ENCODE results near the gene TXNL4B. TPM values are rescaled to one million over a fixed set of nuclear protein-coding genes. Genes with fewer than 3 reads are reported as not detected.

Gene TXNL4B
- total RNA-seq, 2 experiments from 2014 or later = 14.5 to 15.2 TPM

DNA sequence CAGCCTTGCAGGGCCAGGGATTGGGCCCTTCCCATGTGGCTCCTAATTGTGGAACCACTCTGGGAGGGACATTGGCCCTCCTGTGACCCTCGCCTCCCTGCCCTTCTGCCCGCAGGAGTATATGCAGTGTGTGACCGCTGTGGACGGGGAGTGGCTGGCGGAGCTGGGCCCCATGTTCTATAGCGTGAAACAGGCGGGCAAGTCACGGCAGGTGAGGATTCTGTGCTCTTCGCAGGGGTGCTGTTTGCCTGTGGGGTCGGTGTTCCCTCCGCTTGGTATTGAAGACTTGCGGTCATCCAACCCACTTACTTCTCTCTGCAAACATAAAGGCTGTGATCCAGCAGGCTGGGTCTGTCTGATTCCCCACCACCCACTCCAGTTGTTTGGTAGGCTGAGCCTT, 15.9 kb upstream of the TXNL4B start:
- ATAC-seq (ENCODE audit: low read depth) = no peak
- Mint-ChIP-seq H3K27ac (no peak overlapping the region), H3K27me3 (no peaks in the 10 kb centered on the region), H3K9me3 (no peaks in the 10 kb centered on the region), H3K36me3 (peaks cover 23% of the 10 kb centered on the region), H3K4me1 (no peaks in the 10 kb centered on the region), H3K4me3 (no peak overlapping the region)
- POLR2A ChIA-PET = no interaction called here
- no peak for DNase-seq

DNA sequence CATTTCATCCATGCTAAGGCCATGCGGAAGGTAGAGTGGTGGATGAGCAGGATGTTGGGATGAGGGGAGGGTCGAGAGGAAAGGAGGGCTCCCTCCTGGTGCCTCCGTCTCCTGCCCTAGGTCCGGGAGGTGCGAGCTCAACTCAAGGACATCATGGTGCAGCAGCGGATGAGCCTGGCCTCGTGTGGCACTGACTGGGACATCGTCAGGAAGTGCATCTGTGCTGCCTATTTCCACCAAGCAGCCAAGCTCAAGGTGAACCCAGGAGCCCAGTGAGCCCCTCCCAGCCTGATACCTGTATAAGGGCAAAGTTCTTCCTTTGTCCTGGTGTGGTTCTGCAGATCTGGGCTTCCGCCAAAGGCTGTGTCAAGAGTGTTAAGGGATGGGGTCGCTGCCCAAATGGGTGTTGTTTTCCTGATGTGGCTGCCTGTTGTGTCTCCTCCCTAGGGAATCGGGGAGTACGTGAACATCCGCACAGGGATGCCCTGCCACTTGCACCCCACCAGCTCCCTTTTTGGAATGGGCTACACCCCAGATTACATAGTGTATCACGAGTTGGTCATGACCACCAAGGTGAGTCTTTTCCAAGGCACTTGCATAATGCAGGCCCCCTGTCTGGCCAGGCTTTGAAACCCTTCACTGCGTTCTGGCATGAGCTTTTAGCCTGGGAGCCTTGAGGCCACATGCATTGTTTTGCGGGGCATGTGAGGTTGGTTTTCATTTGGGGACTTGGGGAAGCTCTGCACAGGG, 15.1 kb upstream of the TXNL4B start:
- no peak overlapping the region for H3K27ac Mint-ChIP-seq
- H3K4me3 Mint-ChIP-seq = no peak overlapping the region
- POLR2A ChIA-PET = no interaction called here
- no peaks in the 10 kb centered on the region for H3K4me1 Mint-ChIP-seq
- no peaks in the 10 kb centered on the region for H3K9me3 Mint-ChIP-seq
- ATAC-seq (ENCODE audit: low read depth) (no peak), DNase-seq (no peak)
- H3K36me3 Mint-ChIP-seq = peaks cover 21% of the 10 kb centered on the region
- H3K27me3 Mint-ChIP-seq = no peaks in the 10 kb centered on the region

GRCh38 chr16:72107371-72107770, 14.0 kb upstream of the TXNL4B start:
- Mint-ChIP-seq H3K27me3 (no peaks in the 10 kb centered on the region), H3K4me1 (no peaks in the 10 kb centered on the region), H3K27ac (no peak overlapping the region), H3K36me3 (peaks cover 22% of the 10 kb centered on the region), H3K9me3 (no peaks in the 10 kb centered on the region), H3K4me3 (no peak overlapping the region)
- DNase-seq (no peak), ATAC-seq (ENCODE audit: low read depth) (no peak)
- POLR2A ChIA-PET = no interaction called here

DNA sequence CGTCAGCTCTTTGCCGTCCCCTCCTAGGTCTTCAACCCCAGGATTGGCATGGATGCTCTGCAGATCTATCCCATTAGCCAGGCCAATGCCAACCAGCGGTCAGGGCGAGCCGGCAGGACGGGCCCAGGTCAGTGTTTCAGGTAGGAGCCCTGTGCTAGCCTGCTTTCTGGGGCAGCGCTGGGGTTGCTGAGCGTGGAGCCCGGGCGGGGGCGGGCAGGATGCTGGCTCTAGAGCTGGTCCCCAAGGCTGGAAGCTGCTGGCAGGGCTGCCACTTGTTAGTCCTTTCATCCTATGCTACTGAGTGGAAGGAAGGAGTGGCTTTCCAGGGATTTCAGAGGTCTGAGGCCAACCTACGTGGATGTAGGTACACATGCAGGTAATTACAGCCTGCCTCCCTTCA, 12.6 kb upstream of the TXNL4B start:
- H3K4me3 Mint-ChIP-seq = no peak overlapping the region
- no peaks in the 10 kb centered on the region for H3K4me1 Mint-ChIP-seq
- ATAC-seq (ENCODE audit: low read depth) (no peak), DNase-seq (no peak)
- H3K27me3 Mint-ChIP-seq = no peaks in the 10 kb centered on the region
- H3K36me3 Mint-ChIP-seq = peaks cover 22% of the 10 kb centered on the region
- no peaks in the 10 kb centered on the region for H3K9me3 Mint-ChIP-seq
- POLR2A ChIA-PET = no interaction called here
- no peak overlapping the region for H3K27ac Mint-ChIP-seq

DNA sequence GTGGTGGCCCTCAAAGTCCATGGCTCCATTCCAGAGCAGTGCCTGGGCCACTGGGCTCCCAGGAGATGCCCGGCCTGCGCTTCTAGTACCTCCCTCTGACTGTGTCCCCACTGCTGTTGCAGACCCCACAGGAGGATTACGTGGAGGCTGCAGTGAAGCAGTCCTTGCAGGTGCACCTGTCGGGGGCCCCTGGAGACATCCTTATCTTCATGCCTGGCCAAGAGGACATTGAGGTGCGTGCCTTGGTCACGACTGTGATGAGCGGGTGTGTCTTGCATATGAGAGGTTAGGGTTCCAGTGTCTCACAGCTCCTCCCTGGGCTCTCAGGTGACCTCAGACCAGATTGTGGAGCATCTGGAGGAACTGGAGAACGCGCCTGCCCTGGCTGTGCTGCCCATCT, 11.5 kb upstream of the TXNL4B start:
- DNase-seq (no peak), ATAC-seq (ENCODE audit: low read depth) (no peak)
- Mint-ChIP-seq H3K27ac (no peak overlapping the region), H3K9me3 (no peaks in the 10 kb centered on the region), H3K4me3 (no peak overlapping the region), H3K27me3 (no peaks in the 10 kb centered on the region), H3K36me3 (peaks cover 20% of the 10 kb centered on the region), H3K4me1 (no peaks in the 10 kb centered on the region)
- POLR2A ChIA-PET = no interaction called here

GRCh38 chr16:72101195-72101594, 7.8 kb upstream of the TXNL4B start:
- peaks cover 15% of the 10 kb centered on the region for H3K36me3 Mint-ChIP-seq
- no peak overlapping the region for H3K4me3 Mint-ChIP-seq
- POLR2A ChIA-PET = no interaction called here
- no peaks in the 10 kb centered on the region for H3K9me3 Mint-ChIP-seq
- no peak overlapping the region for H3K27ac Mint-ChIP-seq
- DNase-seq = no peak
- ATAC-seq (ENCODE audit: low read depth) = no peak
- H3K4me1 Mint-ChIP-seq = no peaks in the 10 kb centered on the region
- no peaks in the 10 kb centered on the region for H3K27me3 Mint-ChIP-seq

- Mint-ChIP-seq H3K27me3 (no peaks in the 10 kb centered on the region), H3K4me1 (peaks cover 10% of the 10 kb centered on the region), H3K27ac (no peak overlapping the region), H3K9me3 (no peaks in the 10 kb centered on the region), H3K4me3 (no peak overlapping the region), H3K36me3 (peaks cover 14% of the 10 kb centered on the region)
- POLR2A ChIA-PET = no interaction called here
- DNase-seq = peak; percentile 37
- peak; percentile 84 for ATAC-seq (ENCODE audit: low read depth)
Measured at GRCh38 chr16:72099377-72099818, 6.0 kb upstream of the TXNL4B start.

DNA sequence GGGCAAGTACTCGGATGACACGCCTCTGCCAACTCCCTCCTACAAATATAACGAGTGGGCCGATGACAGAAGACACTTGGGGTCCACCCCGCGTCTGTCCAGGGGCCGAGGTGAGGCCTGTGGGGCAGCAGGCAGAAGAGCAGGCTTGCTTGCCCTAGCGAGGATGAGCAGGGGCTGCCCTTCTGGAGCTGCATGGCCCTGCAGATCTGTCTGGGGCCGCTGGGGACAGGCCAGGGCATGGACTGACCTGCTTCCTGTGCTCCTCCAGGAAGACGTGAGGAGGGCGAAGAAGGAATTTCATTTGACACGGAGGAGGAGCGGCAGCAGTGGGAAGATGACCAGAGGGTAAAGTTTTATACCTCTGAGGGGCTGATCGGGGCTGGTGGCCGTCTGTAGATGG, 5.5 kb upstream of the TXNL4B start:
- Mint-ChIP-seq H3K27me3 (no peaks in the 10 kb centered on the region), H3K4me1 (peaks cover 10% of the 10 kb centered on the region), H3K9me3 (no peaks in the 10 kb centered on the region), H3K4me3 (no peak overlapping the region), H3K36me3 (peaks cover 14% of the 10 kb centered on the region), H3K27ac (no peak overlapping the region)
- ATAC-seq (ENCODE audit: low read depth) (no peak), DNase-seq (no peak)
- POLR2A ChIA-PET = no interaction called here

DNA sequence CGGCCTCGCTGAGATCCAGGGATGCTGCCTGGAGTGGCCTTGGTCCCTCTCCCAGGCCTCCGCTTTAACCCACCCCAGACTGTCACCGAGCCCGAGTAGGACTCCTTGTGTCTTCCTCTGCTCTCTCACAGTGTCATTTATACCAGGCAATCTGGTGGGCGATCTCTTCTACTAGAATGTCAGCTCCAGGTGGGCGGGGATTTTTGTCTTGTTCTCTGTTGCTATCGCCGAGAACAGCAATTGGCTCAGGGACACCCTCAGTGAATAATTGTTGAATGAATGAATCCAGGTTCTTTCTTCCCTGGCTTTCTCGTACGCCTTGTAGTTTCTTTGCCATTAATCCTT, 818 bp upstream of the TXNL4B start:
- Mint-ChIP-seq H3K4me3 (peak overlapping the region; percentile 98), H3K9me3 (no peaks in the 10 kb centered on the region), H3K36me3 (peaks cover 13% of the 10 kb centered on the region), H3K4me1 (peaks cover 30% of the 10 kb centered on the region), H3K27ac (peak overlapping the region; percentile 96), H3K27me3 (no peaks in the 10 kb centered on the region)
- POLR2A ChIA-PET = interaction anchor here (0.6 to 2.1 kb wide), 3 partner anchors 109 to 693 kb away, joined by 4 to 8 read pairs (median 7); no protein-coding TSS in a partner anchor
- DNase-seq (no peak), ATAC-seq (ENCODE audit: low read depth) (no peak)

- POLR2A ChIA-PET = interaction anchor here (0.7 to 2.1 kb wide), 6 partner anchors 10 to 528 kb away, joined by 3 to 8 read pairs (median 6); partner anchors contain the start of gene ATXN1L
- no peak for DNase-seq
- Mint-ChIP-seq H3K36me3 (peaks cover 22% of the 10 kb centered on the region), H3K27me3 (no peaks in the 10 kb centered on the region), H3K27ac (peak overlapping the region; percentile 96), H3K4me1 (peaks cover 30% of the 10 kb centered on the region), H3K9me3 (no peaks in the 10 kb centered on the region), H3K4me3 (peak overlapping the region; percentile 98)
- ATAC-seq (ENCODE audit: low read depth) = peak; percentile 25
Measured at GRCh38 chr16:72092832-72093447, 480 bp downstream of the TXNL4B start.

- peaks cover 18% of the 10 kb centered on the region for H3K36me3 Mint-ChIP-seq
- no peaks in the 10 kb centered on the region for H3K9me3 Mint-ChIP-seq
- H3K4me3 Mint-ChIP-seq = peak overlapping the region; percentile 26
- no peak overlapping the region for H3K27ac Mint-ChIP-seq
- POLR2A ChIA-PET = no interaction called here
- peaks cover 30% of the 10 kb centered on the region for H3K4me1 Mint-ChIP-seq
- no peaks in the 10 kb centered on the region for H3K27me3 Mint-ChIP-seq
- DNase-seq (no peak), ATAC-seq (ENCODE audit: low read depth) (no peak)
Measured at GRCh38 chr16:72091217-72091616, 2.2 kb downstream of the TXNL4B start.

GRCh38 chr16:72085002-72085401, 8.4 kb downstream of the TXNL4B start:
- Mint-ChIP-seq H3K27me3 (no peaks in the 10 kb centered on the region), H3K36me3 (peaks cover 33% of the 10 kb centered on the region), H3K4me1 (no peaks in the 10 kb centered on the region), H3K27ac (no peak overlapping the region), H3K9me3 (peaks cover 2% of the 10 kb centered on the region), H3K4me3 (no peak overlapping the region)
- POLR2A ChIA-PET = no interaction called here
- DNase-seq = no peak
- ATAC-seq (ENCODE audit: low read depth) = no peak

- POLR2A ChIA-PET = no interaction called here
- Mint-ChIP-seq H3K4me1 (no peaks in the 10 kb centered on the region), H3K4me3 (no peak overlapping the region), H3K27me3 (no peaks in the 10 kb centered on the region), H3K9me3 (peaks cover 2% of the 10 kb centered on the region), H3K27ac (no peak overlapping the region), H3K36me3 (peaks cover 32% of the 10 kb centered on the region)
- DNase-seq (no peak), ATAC-seq (ENCODE audit: low read depth) (no peak)
Measured at GRCh38 chr16:72084445-72084844, 9.0 kb downstream of the TXNL4B start.

DNA sequence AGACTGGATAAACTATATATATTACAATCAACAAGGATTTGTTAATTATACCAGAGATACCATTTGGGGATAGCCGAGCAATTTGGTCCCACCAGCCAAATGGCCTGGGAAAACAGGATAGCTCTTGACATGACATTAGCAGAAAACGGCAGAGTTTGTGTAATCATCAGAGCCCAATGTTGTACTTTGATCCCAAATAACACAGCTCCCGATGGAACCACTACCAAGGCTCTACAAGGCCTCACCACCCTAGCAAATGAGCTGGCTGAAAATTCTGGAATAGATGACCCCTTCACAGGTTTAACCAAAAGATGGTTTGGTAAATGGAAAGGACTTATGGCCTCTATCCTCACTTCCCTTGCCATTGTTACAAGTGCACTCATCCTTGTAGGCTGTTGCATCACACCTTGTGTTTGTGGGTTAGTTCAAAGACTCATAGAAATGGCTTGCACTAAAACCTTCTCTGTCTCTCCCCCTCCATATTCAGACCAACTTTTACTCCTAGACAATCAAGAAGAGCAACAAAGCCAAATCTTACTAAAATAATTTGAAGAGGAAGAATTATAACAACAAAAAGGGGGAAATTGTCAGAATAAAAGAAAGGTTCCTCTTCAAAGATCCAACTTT, 9.5 kb downstream of the TXNL4B start:
- Mint-ChIP-seq H3K27me3 (no peaks in the 10 kb centered on the region), H3K27ac (no peak overlapping the region), H3K4me3 (no peak overlapping the region), H3K36me3 (peaks cover 28% of the 10 kb centered on the region), H3K9me3 (peaks cover 2% of the 10 kb centered on the region), H3K4me1 (no peaks in the 10 kb centered on the region)
- no peak for DNase-seq
- POLR2A ChIA-PET = interaction anchor here (0.7 kb wide), 1 partner anchor 176 kb away, joined by 3 read pairs; no protein-coding TSS in a partner anchor
- no peak for ATAC-seq (ENCODE audit: low read depth)
